D721Med (cell line): ENCODE data around the gene TRPC4AP.

ENCODE experiments used
- DNase-seq: peaks from one replicate; pipeline ENCODE4 v3.0.0; 2011; ENCODE audit warnings: low spot score; ENCODE audit not compliant: insufficient read length
- FAIRE-seq: peaks from 2 replicates; lab custom pipeline; 2011; peaks lifted over from hg19 to GRCh38; lab: Jason Lieb, UNC
- CTCF ChIP-seq: IDR thresholded peaks from 2 replicates; pipeline ENCODE4 v1.5.1; 2012; ENCODE audit warnings: mild to moderate bottlenecking, control low read depth; ENCODE audit not compliant: insufficient read depth; ENCODE audit errors: missing control alignments

Gene TRPC4AP

GRCh38 chr20:34986311-34987287, 106.0 kb downstream of the TRPC4AP start:
- DNase-seq (no peak), FAIRE-seq (no peak)
- no peak for TF ChIP-seq CTCF

- FAIRE-seq (no peak), DNase-seq (no peak)
- TF ChIP-seq CTCF: no peak
These were observed 106.9 kb downstream of the TRPC4AP start for GRCh38 chr20:34985461-34986310.

GRCh38 chr20:34984756-34985261, 107.8 kb downstream of the TRPC4AP start:
- TF ChIP-seq CTCF: no peak

GRCh38 chr20:34983995-34984735, 108.4 kb downstream of the TRPC4AP start:
- FAIRE-seq (no peak), DNase-seq (no peak)
- TF ChIP-seq CTCF: no peak

More at GRCh38 chr20:34984756-34985261, 107.8 kb downstream of the TRPC4AP start:
- FAIRE-seq (no peak), DNase-seq (no peak)

DNA sequence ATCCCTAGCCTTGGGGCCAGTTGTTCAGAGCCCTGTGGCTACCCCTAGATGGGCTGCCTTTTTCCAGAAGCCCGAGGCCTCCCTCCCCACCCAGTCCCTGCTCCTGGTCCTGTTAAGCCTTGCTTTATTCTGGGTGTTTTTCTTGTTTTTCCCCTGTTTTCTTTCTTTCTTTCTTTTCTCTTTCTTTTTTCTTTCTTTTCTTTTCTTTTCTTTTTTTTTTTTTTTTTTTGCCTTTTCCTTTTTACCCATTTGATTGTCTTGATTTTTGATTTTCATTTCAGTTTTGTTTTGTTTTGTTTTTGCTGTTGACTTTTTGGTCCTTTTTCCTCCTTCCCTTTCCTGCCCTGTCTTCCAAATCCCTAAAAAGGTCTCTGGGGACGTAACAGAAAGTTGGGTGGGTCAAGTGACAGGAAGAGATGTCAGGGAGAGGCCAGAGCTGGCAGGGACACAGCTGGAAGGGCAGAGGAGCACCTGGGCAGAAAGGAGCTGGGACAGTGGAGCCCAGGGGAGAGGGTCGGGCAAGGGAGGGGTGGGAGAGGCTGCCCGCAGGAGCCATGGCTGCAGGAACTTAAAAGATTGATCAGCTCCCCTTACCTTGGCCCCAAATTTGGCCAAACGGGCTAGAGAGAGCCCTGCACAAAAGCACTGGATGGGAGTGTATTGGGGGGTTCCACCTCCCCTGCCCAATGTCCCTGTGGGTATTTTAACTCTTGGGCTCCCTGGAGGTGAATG, 109.4 kb downstream of the TRPC4AP start:
- DNase-seq (no peak), FAIRE-seq (no peak)
- TF ChIP-seq CTCF: no peak
